Gastroesophageal sphincter (tissue), 4 donors: ENCODE results near the gene HS3ST2. TPM values are rescaled to one million over a fixed set of nuclear protein-coding genes. Genes with fewer than 3 reads are reported as not detected.

ENCODE experiments used
- ATAC-seq: fragments of 150-250 bp; one replicate; pipeline ENCODE4 v1.9.1; 2016; ENCODE audit warnings: mild to moderate bottlenecking, moderate library complexity
- H3K27ac ChIP-seq, 4 donors: fragments of 200-600 bp; sonication (generic) in 3 of 4; 1 replicate in 3 of 4; 2 replicates in 1 of 4; pipeline ENCODE4 v1.5.1; 2016 to 2019
- H3K27me3 ChIP-seq: fragments of 200-600 bp; sonication (generic); one replicate; pipeline ENCODE4 v1.5.1; 2019
- H3K36me3 ChIP-seq, 2 donors: fragments of 200-600 bp; sonication (generic); one replicate each; pipeline ENCODE4 v1.5.1; 2019; ENCODE audit warnings: control low read depth in 1 of 2
- H3K4me1 ChIP-seq, 3 donors: fragments of 200-600 bp; sonication (generic); 1 replicate in 2 of 3; 2 replicates in 1 of 3; pipeline ENCODE4 v1.5.1; 2016 to 2019; ENCODE audit warnings: control low read depth in 2 of 3
- H3K4me3 ChIP-seq, 2 donors: fragments of 200-600 bp; sonication (generic); one replicate each; pipeline ENCODE4 v1.5.1; 2019; ENCODE audit warnings: mild to moderate bottlenecking in 1 of 2, moderate library complexity in 1 of 2
- H3K9me3 ChIP-seq, 3 donors: fragments of 200-600 bp; sonication (generic); one replicate each; pipeline ENCODE4 v1.5.1; 2017 to 2019; ENCODE audit warnings: control low read depth in 2 of 3
- EP300 ChIP-seq: sonication (generic); formaldehyde crosslinking; IDR thresholded peaks from one replicate; pipeline ENCODE4 v1.6.1; 2017; ENCODE audit warnings: antibody characterized with exemption, mild to moderate bottlenecking
- POLR2A ChIP-seq, 2 donors: fragments of 450-650 bp; IDR thresholded peaks; one replicate each; pipeline ENCODE4 v1.6.1; 2017; ENCODE audit warnings: antibody characterized with exemption in 2 of 2, mild to moderate bottlenecking in 2 of 2, moderate library complexity in 1 of 2
- POLR2AphosphoS5 ChIP-seq: sonication (generic); formaldehyde crosslinking; IDR thresholded peaks from one replicate; pipeline ENCODE4 v1.6.1; 2017; ENCODE audit warnings: antibody characterized with exemption
- WGBS, 2 donors: methylation state at CpG; one replicate each; pipeline ENCODE4 v1.1.5; 2018; ENCODE audit warnings: low coverage in 1 of 2; 5-methylcytosine and 5-hydroxymethylcytosine counted together
- total RNA-seq, 4 donors: library from RNA; depleted of rRNA; stranded (reverse); fragments of >200 nt; gene quantifications; one replicate each; pipeline ENCODE4 v1.1.0, GENCODE V29; 2016
- TF ChIP-seq, protein P1 (sequence below), 4 experiments: fragments of 200-600 bp in 2 of 4; fragments of 450-650 bp in 2 of 4; sonication (generic) in 1 of 4; IDR thresholded peaks; one replicate each; pipeline ENCODE4 v1.5.1; 2017 to 2019; ENCODE audit warnings: antibody characterized with exemption in 4 of 4, mild to moderate bottlenecking in 2 of 4, moderate library complexity in 2 of 4

Gene HS3ST2
- total RNA-seq, 4 donors from 2014 or later = 0.66 to 2.0 (median 1.7) TPM

DNA sequence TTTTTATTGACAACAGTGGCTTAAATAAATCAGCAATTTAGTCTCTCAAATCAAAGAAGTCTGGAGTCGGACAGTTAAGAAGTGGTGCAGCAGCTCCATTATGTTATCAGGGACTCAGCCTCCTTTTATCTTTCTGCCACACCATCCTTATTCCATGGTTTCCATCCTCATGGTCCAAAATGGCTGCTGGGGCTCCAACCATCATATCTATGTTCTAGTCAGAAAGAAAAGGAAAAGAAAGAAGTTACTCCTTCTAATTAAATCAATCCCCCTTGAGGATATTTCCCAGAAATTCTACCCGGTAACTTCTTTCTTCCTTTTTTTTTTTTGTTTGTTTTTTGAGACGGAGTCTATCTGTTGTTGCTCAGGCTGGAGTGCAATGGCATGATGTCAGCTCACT lies 109.5 kb downstream of the HS3ST2 start:
- 78 to 100% methylated on average over 3 of the region's 3 CpGs for WGBS, 2 donors
- ATAC-seq = no peak
- H3K9me3 ChIP-seq = no peaks in the 10 kb centered on the region

DNA sequence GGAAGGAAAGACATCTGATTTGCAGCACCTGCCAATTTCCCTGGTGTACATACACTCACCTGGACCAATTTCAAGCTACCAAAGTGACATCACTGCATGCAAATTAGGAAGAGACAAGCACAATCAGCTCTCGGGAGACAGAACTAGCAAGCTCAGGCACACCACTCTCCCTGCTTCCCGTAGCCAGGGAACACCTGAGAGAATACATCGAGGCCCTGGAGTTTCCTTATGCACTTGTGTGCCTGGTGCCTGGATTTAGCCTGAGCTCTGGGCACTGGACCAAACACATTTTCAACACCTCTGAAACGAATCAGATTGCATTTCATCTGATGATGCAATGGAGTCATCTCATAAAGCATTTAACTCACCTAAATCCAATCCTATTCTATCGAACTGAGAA lies 110.5 kb downstream of the HS3ST2 start:
- ATAC-seq = no peak
- no peak overlapping the region for H3K4me3 ChIP-seq
- no peaks in the 10 kb centered on the region for H3K9me3 ChIP-seq
- no peak overlapping the region for H3K27ac ChIP-seq
- H3K27me3 ChIP-seq = peaks cover 41% of the 10 kb centered on the region
- no peaks in the 10 kb centered on the region for H3K36me3 ChIP-seq
- TF ChIP-seq, protein P1, sequence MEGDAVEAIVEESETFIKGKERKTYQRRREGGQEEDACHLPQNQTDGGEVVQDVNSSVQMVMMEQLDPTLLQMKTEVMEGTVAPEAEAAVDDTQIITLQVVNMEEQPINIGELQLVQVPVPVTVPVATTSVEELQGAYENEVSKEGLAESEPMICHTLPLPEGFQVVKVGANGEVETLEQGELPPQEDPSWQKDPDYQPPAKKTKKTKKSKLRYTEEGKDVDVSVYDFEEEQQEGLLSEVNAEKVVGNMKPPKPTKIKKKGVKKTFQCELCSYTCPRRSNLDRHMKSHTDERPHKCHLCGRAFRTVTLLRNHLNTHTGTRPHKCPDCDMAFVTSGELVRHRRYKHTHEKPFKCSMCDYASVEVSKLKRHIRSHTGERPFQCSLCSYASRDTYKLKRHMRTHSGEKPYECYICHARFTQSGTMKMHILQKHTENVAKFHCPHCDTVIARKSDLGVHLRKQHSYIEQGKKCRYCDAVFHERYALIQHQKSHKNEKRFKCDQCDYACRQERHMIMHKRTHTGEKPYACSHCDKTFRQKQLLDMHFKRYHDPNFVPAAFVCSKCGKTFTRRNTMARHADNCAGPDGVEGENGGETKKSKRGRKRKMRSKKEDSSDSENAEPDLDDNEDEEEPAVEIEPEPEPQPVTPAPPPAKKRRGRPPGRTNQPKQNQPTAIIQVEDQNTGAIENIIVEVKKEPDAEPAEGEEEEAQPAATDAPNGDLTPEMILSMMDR (IDR thresholded peaks at IDR 0.05) = no peak
- TF ChIP-seq POLR2AphosphoS5 (no peak), POLR2A (IDR thresholded peaks at IDR 0.05) (no peak), EP300 (no peak)
- H3K4me1 ChIP-seq = no peaks in the 10 kb centered on the region
- 37 to 66% methylated on average over 3 to 5 of the region's 5 CpGs for WGBS, 2 donors

More for the DNA sequence above, 109.5 kb downstream of the HS3ST2 start:
- no peaks in the 10 kb centered on the region for H3K36me3 ChIP-seq
- H3K27ac ChIP-seq = no peak overlapping the region
- peaks cover 47% of the 10 kb centered on the region for H3K27me3 ChIP-seq
- no peaks in the 10 kb centered on the region for H3K4me1 ChIP-seq
- H3K4me3 ChIP-seq = no peak overlapping the region
- TF ChIP-seq POLR2A (IDR thresholded peaks at IDR 0.05) (no peak), POLR2AphosphoS5 (no peak), EP300 (no peak)
- TF ChIP-seq, protein P1 (IDR thresholded peaks at IDR 0.05) = no peak

GRCh38 chr16:22926105-22926751 lies 112.3 kb downstream of the HS3ST2 start:
- Histone ChIP-seq H3K27me3 (peaks cover 44% of the 10 kb centered on the region), H3K36me3 (no peaks in the 10 kb centered on the region), H3K9me3 (no peaks in the 10 kb centered on the region), H3K4me3 (no peak overlapping the region), H3K4me1 (no peaks in the 10 kb centered on the region), H3K27ac (no peak overlapping the region)
- TF ChIP-seq, protein P1 (IDR thresholded peaks at IDR 0.05) = no peak
- TF ChIP-seq POLR2A (IDR thresholded peaks at IDR 0.05) (no peak), POLR2AphosphoS5 (no peak), EP300 (no peak)
- ATAC-seq = no peak
- WGBS, 2 donors = 48 to 62% methylated on average over 5 to 6 of the region's 10 CpGs

GRCh38 chr16:22927306-22927705 lies 113.3 kb downstream of the HS3ST2 start:
- H3K4me3 ChIP-seq = no peak overlapping the region
- peaks cover 47% of the 10 kb centered on the region for H3K27me3 ChIP-seq
- WGBS, 2 donors = 17 to 23% methylated on average over 3 of the region's 3 CpGs
- no peaks in the 10 kb centered on the region for H3K36me3 ChIP-seq
- H3K9me3 ChIP-seq = no peaks in the 10 kb centered on the region
- TF ChIP-seq, protein P1 (IDR thresholded peaks at IDR 0.05) = no peak
- TF ChIP-seq POLR2A (IDR thresholded peaks at IDR 0.05) = no peak
- TF ChIP-seq POLR2AphosphoS5 = no peak
- no peak for TF ChIP-seq EP300
- no peak for ATAC-seq
- H3K27ac ChIP-seq = no peak overlapping the region
- no peaks in the 10 kb centered on the region for H3K4me1 ChIP-seq

DNA sequence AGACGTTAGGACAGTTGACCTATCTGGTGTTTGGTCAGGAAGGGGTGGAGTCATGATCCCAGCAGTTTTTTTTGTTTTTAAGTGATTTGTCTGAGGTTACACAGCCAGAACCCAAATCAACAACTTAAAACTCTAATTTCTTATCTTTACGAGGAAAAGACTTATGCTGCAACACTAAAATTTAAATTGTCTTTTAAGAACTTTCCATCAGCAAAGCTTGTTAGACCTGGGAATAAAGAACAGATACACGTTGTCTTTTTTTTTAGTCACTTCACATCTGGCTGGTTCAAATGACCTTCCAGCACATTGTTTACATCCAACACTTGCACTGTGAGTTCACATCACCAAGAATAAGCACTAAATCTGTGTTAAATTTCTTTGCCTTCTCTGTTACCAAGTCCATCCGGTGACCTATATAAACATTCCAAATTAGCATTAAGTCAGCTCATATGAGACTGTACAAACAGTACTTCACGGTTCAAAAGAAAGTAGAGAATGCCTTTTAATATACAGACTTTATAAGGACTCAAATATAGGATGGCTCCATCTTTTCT lies 115.0 kb downstream of the HS3ST2 start:
- TF ChIP-seq POLR2AphosphoS5 (no peak), EP300 (no peak)
- WGBS, 2 donors = 12 to 17% methylated on average over 5 of the region's 5 CpGs

More for the DNA sequence above, 115.0 kb downstream of the HS3ST2 start:
- no peak overlapping the region for H3K4me3 ChIP-seq
- no peak overlapping the region for H3K27ac ChIP-seq
- no peak for ATAC-seq
- H3K27me3 ChIP-seq = peaks cover 39% of the 10 kb centered on the region
- no peaks in the 10 kb centered on the region for H3K4me1 ChIP-seq
- H3K9me3 ChIP-seq = no peaks in the 10 kb centered on the region
- H3K36me3 ChIP-seq = no peaks in the 10 kb centered on the region
